Transverse colon (tissue), 4 donors: ENCODE results near the gene PHF10.

Experiments
- CTCF ChIP-seq, 5 experiments: fragments of 200-600 bp in 3 of 5; fragments of 450-650 bp in 2 of 5; sonication (generic) in 3 of 5; IDR thresholded peaks; 1 replicate in 2 of 5; 2 replicates in 3 of 5; pipeline ENCODE4 v1.5.1; 2016 to 2017; ENCODE audit warnings: antibody characterized with exemption in 5 of 5, inconsistent platforms in 3 of 5, mild to moderate bottlenecking in 2 of 5, moderate library complexity in 1 of 5
- POLR2A ChIP-seq: fragments of 450-650 bp; IDR thresholded peaks from one replicate; pipeline ENCODE4 v1.6.1; 2016; ENCODE audit warnings: antibody characterized with exemption, mild to moderate bottlenecking, moderate library complexity
- POLR2AphosphoS5 ChIP-seq, 3 donors: sonication (generic); formaldehyde crosslinking; IDR thresholded peaks; one replicate each; pipeline ENCODE4 v1.6.1; 2016; ENCODE audit warnings: antibody characterized with exemption in 3 of 3

- TF ChIP-seq CTCF (IDR thresholded peaks at IDR 0.05) (no peak), POLR2A (no peak), POLR2AphosphoS5 (IDR thresholded peaks at IDR 0.05) (no peak)
Observed at GRCh38 chr6:169709293-169709692, 15.0 kb downstream of the PHF10 start.
